Measurements from ENCODE around the gene PCBD1.

DNA sequence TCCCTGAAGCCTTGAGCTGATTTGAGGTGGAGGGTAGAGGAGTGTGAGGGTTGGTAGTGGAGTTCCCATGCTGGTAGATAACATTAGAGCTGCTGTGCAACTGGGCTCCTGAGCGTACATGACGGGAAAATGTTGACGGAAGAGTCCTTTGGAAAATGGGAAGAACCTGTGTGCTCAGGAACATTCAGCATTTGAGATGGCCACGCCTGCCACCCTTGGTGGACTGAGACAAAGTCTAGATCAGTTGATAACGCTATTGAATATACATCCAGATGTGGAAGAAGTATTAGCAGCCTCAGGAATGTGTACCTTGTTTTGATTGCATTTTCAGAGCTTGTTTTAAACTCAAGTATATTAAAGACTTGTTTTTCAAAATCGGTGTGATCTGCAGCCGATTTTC, 16.1 kb downstream of the PCBD1 start:
- TF ChIP-seq, protein P1, sequence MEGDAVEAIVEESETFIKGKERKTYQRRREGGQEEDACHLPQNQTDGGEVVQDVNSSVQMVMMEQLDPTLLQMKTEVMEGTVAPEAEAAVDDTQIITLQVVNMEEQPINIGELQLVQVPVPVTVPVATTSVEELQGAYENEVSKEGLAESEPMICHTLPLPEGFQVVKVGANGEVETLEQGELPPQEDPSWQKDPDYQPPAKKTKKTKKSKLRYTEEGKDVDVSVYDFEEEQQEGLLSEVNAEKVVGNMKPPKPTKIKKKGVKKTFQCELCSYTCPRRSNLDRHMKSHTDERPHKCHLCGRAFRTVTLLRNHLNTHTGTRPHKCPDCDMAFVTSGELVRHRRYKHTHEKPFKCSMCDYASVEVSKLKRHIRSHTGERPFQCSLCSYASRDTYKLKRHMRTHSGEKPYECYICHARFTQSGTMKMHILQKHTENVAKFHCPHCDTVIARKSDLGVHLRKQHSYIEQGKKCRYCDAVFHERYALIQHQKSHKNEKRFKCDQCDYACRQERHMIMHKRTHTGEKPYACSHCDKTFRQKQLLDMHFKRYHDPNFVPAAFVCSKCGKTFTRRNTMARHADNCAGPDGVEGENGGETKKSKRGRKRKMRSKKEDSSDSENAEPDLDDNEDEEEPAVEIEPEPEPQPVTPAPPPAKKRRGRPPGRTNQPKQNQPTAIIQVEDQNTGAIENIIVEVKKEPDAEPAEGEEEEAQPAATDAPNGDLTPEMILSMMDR (IDR thresholded peaks at IDR 0.05), result no peak
- no peak for TF ChIP-seq POLR2A (IDR thresholded peaks at IDR 0.05)
